H1 (cell line): ENCODE measurements around the gene TXNRD2. TPM values are rescaled to one million over a fixed set of nuclear protein-coding genes. Genes with fewer than 3 reads are reported as not detected.

Experiments used
- CHD7 ChIP-seq: fragments of 300-600 bp; sonication (generic); IDR thresholded peaks from 2 replicates; pipeline ENCODE4 v1.7.1; 2012; ENCODE audit warnings: low read length, moderate library complexity, mild to moderate bottlenecking, inconsistent platforms; ENCODE audit not compliant: insufficient replicate concordance
- polyA plus RNA-seq, 7 experiments: library from polyadenylated mRNA; depleted of rRNA in 3 of 7; stranded (reverse) in 5 of 7; unstranded in 2 of 7; fragments of >200 nt in 5 of 7; fragments of 200-250 nt in 2 of 7; gene quantifications; 1 replicate in 5 of 7; 2 replicates in 1 of 7; 4 replicates in 1 of 7; pipeline versions ENCODE4 v1.2.1 to v1.2.3, GENCODE V29; 2011 to 2013; ENCODE audit warnings: missing spikeins in 2 of 7, mixed read lengths in 2 of 7
- total RNA-seq: library from RNA; stranded (reverse); fragmentation: NEBNext Ultra II Directional; extraction: Animal tissue kit (Norgen Biotek cat#: 25700); gene quantifications from 2 replicates; pipeline ENCODE4 v1.2.1, GENCODE V29; 2021

TXNRD2 gene
- total and polyA plus RNA-seq, 2 of the 8 experiments (the other 6 are each of a cell fraction or from before 2014, with no cell fraction given): 14.8 to 21.9 TPM

- no peak for TF ChIP-seq CHD7
Measured at GRCh38 chr22:19864538-19865106, 77.0 kb downstream of the TXNRD2 start (continued).
